Keratinocyte (primary cell): ENCODE data around the gene ASB10.

Experiments
- CTCF ChIP-seq, 3 experiments: IDR thresholded peaks in 1 of 3; conservative IDR thresholded peaks in 1 of 3; optimal IDR thresholded peaks in 1 of 3; 2 replicates in 2 of 3; 3 replicates in 1 of 3; pipeline versions ENCODE3 to v1.5.1; 2011; ENCODE audit warnings: low read length in 3 of 3, mild to moderate bottlenecking in 3 of 3, moderate library complexity in 2 of 3, control low read depth in 1 of 3, inconsistent platforms in 1 of 3; ENCODE audit not compliant: insufficient read depth in 2 of 3; ENCODE audit errors: extremely low read depth in 1 of 3
- EZH2 ChIP-seq: IDR thresholded peaks from one replicate; pipeline ENCODE4 v1.6.1; 2012; ENCODE audit warnings: inconsistent platforms, mild to moderate bottlenecking, low read length, moderate library complexity

- TF ChIP-seq EZH2 (no peak), CTCF (optimal IDR thresholded peaks at IDR 0.05 in 1 of 3, IDR thresholded peaks at IDR 0.05 in 1 of 3, conservative IDR thresholded peaks at IDR 0.05 in 1 of 3; ENCODE audit: extremely low read depth in 1 of 3, insufficient read depth in 2 of 3, low read length in 3 of 3) (no peak)
Observed at GRCh38 chr7:151195616-151196450, 8.8 kb upstream of the ASB10 start.
